ENCODE data around the gene TMEM9B. TPM values are rescaled to one million over a fixed set of nuclear protein-coding genes. Genes with fewer than 3 reads are reported as not detected.

TMEM9B gene
- total and polyA plus RNA-seq, 9 of the 15 experiments (the other 6 are each of a cell fraction or from before 2014, with no cell fraction given): 7.7 to 20.0 (median 14.0) TPM

- TF ChIP-seq HMGXB4 (CRISPR knock-in tag; IDR thresholded peaks at IDR 0.05) (no peak), PCBP1 (IDR thresholded peaks at IDR 0.05; ENCODE audit: low read depth, low read length, poor library complexity, severe bottlenecking) (no peak), POLR2B (IDR thresholded peaks at IDR 0.05; ENCODE audit: low read depth, partially characterized antibody) (no peak), ZNF175 (CRISPR knock-in tag; IDR thresholded peaks at IDR 0.05; ENCODE audit: low read depth) (no peak; the same call in 1 of the 2 replicates), ARID3A (IDR thresholded peaks at IDR 0.05; ENCODE audit: borderline replicate concordance, low read depth, low read length) (no peak), ZNF589 (CRISPR knock-in tag; IDR thresholded peaks at IDR 0.05; ENCODE audit: low read depth) (peak; percentile 67; the same call in 1 of the 2 replicates), SMAD1 (IDR thresholded peaks at IDR 0.05; ENCODE audit: low read depth, low read length, partially characterized antibody) (peak; percentile 50), GTF2F1 (IDR thresholded peaks at IDR 0.05; ENCODE audit: low read depth, low read length) (no peak), SPI1 (IDR thresholded peaks at IDR 0.05; ENCODE audit: borderline replicate concordance, low read depth, low read length) (no peak), TBP (optimal IDR thresholded peaks at IDR 0.05; ENCODE audit: low read depth, low read length) (peak; percentile 27), CTCF (IDR thresholded peaks at IDR 0.05 in 2 of 3, conservative IDR thresholded peaks at IDR 0.05 in 1 of 3; ENCODE audit: insufficient read depth in 2 of 3, low read depth in 1 of 3, low read length in 3 of 3) (no peak), THRAP3 (IDR thresholded peaks at IDR 0.05; ENCODE audit: borderline replicate concordance) (no peak), MCM3 (IDR thresholded peaks at IDR 0.05) (no peak), IRF2 (CRISPR knock-in tag; IDR thresholded peaks at IDR 0.05) (no peak), HDAC1 (IDR thresholded peaks at IDR 0.05) (peak in 1 of 2 experiments; percentile 79; a peak in 1 of 4 replicates), SAFB (IDR thresholded peaks at IDR 0.05; ENCODE audit: borderline replicate concordance, low read depth, low read length) (no peak), BDP1 (IDR thresholded peaks at IDR 0.05; ENCODE audit: insufficient read depth, insufficient read length) (no peak), HMG20A (CRISPR knock-in tag; conservative IDR thresholded peaks at IDR 0.05) (no peak), TFAP4 (CRISPR knock-in tag; IDR thresholded peaks at IDR 0.05; ENCODE audit: borderline replicate concordance) (0 out of 2 replicates have a peak, but pooled peaks have one; percentile 19), ZBTB7A (IDR thresholded peaks at IDR 0.05; ENCODE audit: borderline replicate concordance, control insufficient read depth, low read depth, low read length) (no peak)
These were observed 24.3 kb upstream of the TMEM9B start (continued) for GRCh38 chr11:8988329-8989234.

Measured in K562 (cell line).